HepG2 (cell line): ENCODE results near the gene PTPRD. TPM values are rescaled to one million over a fixed set of nuclear protein-coding genes. Genes with fewer than 3 reads are reported as not detected.

ENCODE experiments used
- ATAC-seq: fragments of 200-7000 bp; cut with Tn5 transposase; 3 replicates; pipeline ENCODE4 v1.9.1; 2020; ENCODE audit warnings: mild to moderate bottlenecking, moderate library complexity
- BruUV-seq: library from RNA; stranded (reverse); fragments of 400-500 nt; replicated peaks from 2 replicates; lab custom pipeline; 2021; lab: Mats Ljungman, UMichigan
- CTCF ChIA-PET: fragments of 300-600 bp; formaldehyde crosslinking; extraction: SDS; loops from one replicate; lab custom pipeline; 2021; ENCODE audit warnings: low total read pairs, inconsistent platforms, low intra/inter-chr PET ratio; lab: Yijun Ruan, JAX
- POLR2A ChIA-PET: fragments of 350-600 bp; sonication (Branson Sonifier 250); formaldehyde crosslinking; loops from one replicate; lab custom pipeline; 2020; ENCODE audit warnings: antibody characterized with exemption, inconsistent platforms; lab: Yijun Ruan, JAX
- DNase-seq: peaks from one replicate; pipeline ENCODE4 v3.0.0-alpha.2; 2015; ENCODE audit warnings: low spot score
- FAIRE-seq: peaks from 3 replicates; lab custom pipeline; 2011; peaks lifted over from hg19 to GRCh38; lab: Jason Lieb, UNC
- H2AFZ ChIP-seq: one replicate; pipeline ENCODE4 v1.6.1; 2011; ENCODE audit warnings: low read length, inconsistent platforms
- H3K27ac ChIP-seq: fragments of 300-600 bp; 3 replicates; pipeline ENCODE4 v1.8.0; 2011; ENCODE audit warnings: mixed run types, mild to moderate bottlenecking, mixed read lengths, low read length, inconsistent platforms; ENCODE audit not compliant: insufficient read depth; ENCODE audit errors: extremely low read length
- H3K27me3 ChIP-seq, 2 experiments: fragments of 200-600 bp in 1 of 2; 2 replicates in 1 of 2; 3 replicates in 1 of 2; pipeline versions ENCODE4 v1.6.0 to v1.8.0; 2011; ENCODE audit warnings: low read length in 2 of 2, mild to moderate bottlenecking in 2 of 2, moderate library complexity in 2 of 2, inconsistent platforms in 1 of 2; ENCODE audit not compliant: insufficient read depth in 2 of 2, control insufficient read depth in 1 of 2
- H3K36me3 ChIP-seq, 2 experiments: fragments of 200-600 bp in 1 of 2; replicated peaks in 1 of 2; 2 replicates in 1 of 2; 3 replicates in 1 of 2; pipeline versions ENCODE4 v1.5.1 to v1.8.0; 2011; ENCODE audit warnings: low read length in 2 of 2, inconsistent platforms in 1 of 2; ENCODE audit not compliant: insufficient read depth in 2 of 2, control insufficient read depth in 1 of 2
- H3K4me1 ChIP-seq: 2 replicates; pipeline ENCODE4 v1.5.1; 2012; ENCODE audit warnings: low read length, inconsistent platforms; ENCODE audit not compliant: insufficient read depth
- H3K4me2 ChIP-seq: 2 replicates; pipeline ENCODE4 v1.6.0; 2011; ENCODE audit warnings: low read depth, low read length, inconsistent platforms
- H3K4me3 ChIP-seq, 3 experiments: fragments of 200-600 bp in 1 of 3; sonication (generic), shearing (Covaris generic) in 1 of 3; replicated peaks in 1 of 3; 2 replicates each; pipeline ENCODE4 v1.5.1; 2011 to 2016; ENCODE audit warnings: low read length in 3 of 3, inconsistent platforms in 2 of 3, low read depth in 2 of 3, mild to moderate bottlenecking in 2 of 3, control low read depth in 1 of 3, mixed read lengths in 1 of 3; ENCODE audit not compliant: insufficient read depth in 1 of 3
- H3K79me2 ChIP-seq: one replicate; pipeline ENCODE4 v1.6.1; 2011; ENCODE audit warnings: low read length, inconsistent platforms; ENCODE audit not compliant: insufficient read depth
- H3K9ac ChIP-seq: 2 replicates; pipeline ENCODE4 v1.6.0; 2011; ENCODE audit warnings: mild to moderate bottlenecking, low read depth, low read length, inconsistent platforms; ENCODE audit not compliant: insufficient read depth
- H3K9me3 ChIP-seq: 2 replicates; pipeline ENCODE4 v1.5.1; 2012; ENCODE audit warnings: mild to moderate bottlenecking, low read length
- H4K20me1 ChIP-seq: 2 replicates; pipeline ENCODE4 v1.6.0; 2011; ENCODE audit warnings: inconsistent platforms, mild to moderate bottlenecking, low read length, moderate library complexity; ENCODE audit not compliant: insufficient read depth
- HDAC6 ChIP-seq: fragments of 200-600 bp; sonication (generic); IDR thresholded peaks from 2 replicates; pipeline ENCODE4 v1.7.0; 2017; ENCODE audit warnings: mild to moderate bottlenecking, antibody characterized with exemption, low read length, low read depth
- HNRNPLL ChIP-seq: fragments of 200-400 bp; formaldehyde crosslinking; IDR thresholded peaks from 2 replicates; pipeline ENCODE4 v1.6.1; 2017; ENCODE audit warnings: mild to moderate bottlenecking, low read depth, low read length; ENCODE audit not compliant: poor library complexity, severe bottlenecking
- MAF1 ChIP-seq: sonication (generic); formaldehyde crosslinking; IDR thresholded peaks from 2 replicates; pipeline ENCODE4 v1.5.0; 2020; ENCODE audit warnings: missing genetic modification reagents, borderline replicate concordance
- MAFK ChIP-seq, 2 experiments: IDR thresholded peaks in 1 of 2; conservative IDR thresholded peaks in 1 of 2; 2 replicates each; pipeline ENCODE4 v1.6.1; 2011; ENCODE audit warnings: improper control_type of control experiment in 2 of 2, low read length in 2 of 2
- PHF20 ChIP-seq: sonication (generic); formaldehyde crosslinking; IDR thresholded peaks from 2 replicates; pipeline ENCODE4 v1.5.0; 2020; ENCODE audit warnings: mild to moderate bottlenecking, missing genetic modification reagents
- POLR2G ChIP-seq: fragments of 200-400 bp; formaldehyde crosslinking; IDR thresholded peaks from 2 replicates; pipeline ENCODE4 v1.6.1; 2018; ENCODE audit warnings: mild to moderate bottlenecking, low read depth, low read length, moderate library complexity
- ZIK1 ChIP-seq: sonication (generic); formaldehyde crosslinking; IDR thresholded peaks from 2 replicates; pipeline ENCODE4 v1.5.0; 2020; ENCODE audit warnings: mild to moderate bottlenecking, low read depth, missing genetic modification reagents, borderline replicate concordance
- ZNF251 ChIP-seq: sonication (generic); formaldehyde crosslinking; IDR thresholded peaks from 2 replicates; pipeline ENCODE4 v1.9.0; 2021; ENCODE audit warnings: mild to moderate bottlenecking, missing genetic modification reagents
- ZNF317 ChIP-seq: sonication (generic); formaldehyde crosslinking; IDR thresholded peaks from 2 replicates; pipeline ENCODE4 v1.5.0; 2020; ENCODE audit warnings: mild to moderate bottlenecking, missing genetic modification reagents
- ZNF484 ChIP-seq: sonication (generic); formaldehyde crosslinking; IDR thresholded peaks from 2 replicates; pipeline ENCODE4 v1.5.1; 2020; ENCODE audit warnings: mild to moderate bottlenecking, low read depth, missing genetic modification reagents, borderline replicate concordance
- ZNF598 ChIP-seq: sonication (generic); formaldehyde crosslinking; IDR thresholded peaks from 2 replicates; pipeline ENCODE4 v1.5.1; 2020; ENCODE audit warnings: mild to moderate bottlenecking, missing genetic modification reagents, borderline replicate concordance
- WGBS: methylation state at CpG from one replicate; pipeline ENCODE4 v1.1.6; 2017; ENCODE audit warnings: low lambda C conversion rate; 5-methylcytosine and 5-hydroxymethylcytosine counted together
- in situ Hi-C: cut with HindIII; loops from 2 replicates; pipeline ENCODE4 v1.10.0; 2017; ENCODE audit warnings: low pct_unique_long_range_greater_than_20kb; ENCODE audit not compliant: extremely low pct_ligation_motif_present
- intact Hi-C: fragments of 100-400 bp; cut with micrococcal nuclease; formaldehyde crosslinking; loops from one replicate; pipeline ENCODE4 v1.10.0; 2022; ENCODE audit not compliant: unreplicated experiment
- polyA plus RNA-seq, 8 experiments: library from polyadenylated mRNA; depleted of rRNA in 3 of 8; stranded (reverse) in 7 of 8; unstranded in 1 of 8; fragments of >200 nt; fragmentation: Illumina TruSeq in 4 of 8; extraction: Trizol in 4 of 8; gene quantifications; 2 replicates each; pipeline versions ENCODE4 v1.2.1 to v1.2.3, GENCODE V29; 2011 to 2016; ENCODE audit warnings: low read depth in 4 of 8, missing spikeins in 1 of 8, mixed read lengths in 1 of 8; ENCODE audit not compliant: insufficient read depth in 1 of 8
- total RNA-seq, 5 experiments: library from RNA; depleted of rRNA; stranded (reverse); fragments of >200 nt; fragmentation: Illumina TruSeq; extraction: Trizol; gene quantifications; 2 replicates each; pipeline ENCODE4 v1.2.3, GENCODE V29; 2016; ENCODE audit warnings: low read depth in 1 of 5
- TF ChIP-seq, protein P1 (sequence below): sonication (generic); formaldehyde crosslinking; IDR thresholded peaks from 2 replicates; pipeline ENCODE4 v1.5.0; 2020; ENCODE audit warnings: missing genetic modification reagents
- TF ChIP-seq, protein P2 (sequence below): fragments of 450-650 bp; IDR thresholded peaks from 2 replicates; pipeline ENCODE4 v1.6.1; 2017
- TF ChIP-seq, protein P3 (sequence below): sonication (generic); formaldehyde crosslinking; IDR thresholded peaks from 2 replicates; pipeline ENCODE4 v1.5.1; 2020; ENCODE audit warnings: mild to moderate bottlenecking, missing genetic modification reagents

Gene PTPRD
- total and polyA plus RNA-seq, 2 of the 13 experiments (the other 11 are each of a cell fraction or from before 2014, with no cell fraction given), result 0.05 TPM; not detected in 1

- DNase-seq, result no peak
- in situ Hi-C loops, result no loop called here
- ChIA-PET POLR2A (no interaction called here), CTCF (no interaction called here)
- ATAC-seq, result no peak
- 0% methylated on average over 1 of the region's 1 CpG for WGBS
- no TSS peak for BruUV-seq
- no peaks in the 10 kb centered on the region for H4K20me1 ChIP-seq
- no peak overlapping the region for H3K9ac ChIP-seq
- H2AFZ ChIP-seq, result no peak overlapping the region
- TF ChIP-seq ZIK1 (CRISPR knock-in tag), result no peak
- TF ChIP-seq ZNF598 (CRISPR knock-in tag), result no peak
- TF ChIP-seq, protein P1, sequence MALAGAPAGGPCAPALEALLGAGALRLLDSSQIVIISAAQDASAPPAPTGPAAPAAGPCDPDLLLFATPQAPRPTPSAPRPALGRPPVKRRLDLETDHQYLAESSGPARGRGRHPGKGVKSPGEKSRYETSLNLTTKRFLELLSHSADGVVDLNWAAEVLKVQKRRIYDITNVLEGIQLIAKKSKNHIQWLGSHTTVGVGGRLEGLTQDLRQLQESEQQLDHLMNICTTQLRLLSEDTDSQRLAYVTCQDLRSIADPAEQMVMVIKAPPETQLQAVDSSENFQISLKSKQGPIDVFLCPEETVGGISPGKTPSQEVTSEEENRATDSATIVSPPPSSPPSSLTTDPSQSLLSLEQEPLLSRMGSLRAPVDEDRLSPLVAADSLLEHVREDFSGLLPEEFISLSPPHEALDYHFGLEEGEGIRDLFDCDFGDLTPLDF (CRISPR knock-in tag), result no peak
- TF ChIP-seq, protein P2, sequence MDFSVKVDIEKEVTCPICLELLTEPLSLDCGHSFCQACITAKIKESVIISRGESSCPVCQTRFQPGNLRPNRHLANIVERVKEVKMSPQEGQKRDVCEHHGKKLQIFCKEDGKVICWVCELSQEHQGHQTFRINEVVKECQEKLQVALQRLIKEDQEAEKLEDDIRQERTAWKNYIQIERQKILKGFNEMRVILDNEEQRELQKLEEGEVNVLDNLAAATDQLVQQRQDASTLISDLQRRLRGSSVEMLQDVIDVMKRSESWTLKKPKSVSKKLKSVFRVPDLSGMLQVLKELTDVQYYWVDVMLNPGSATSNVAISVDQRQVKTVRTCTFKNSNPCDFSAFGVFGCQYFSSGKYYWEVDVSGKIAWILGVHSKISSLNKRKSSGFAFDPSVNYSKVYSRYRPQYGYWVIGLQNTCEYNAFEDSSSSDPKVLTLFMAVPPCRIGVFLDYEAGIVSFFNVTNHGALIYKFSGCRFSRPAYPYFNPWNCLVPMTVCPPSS, result no peak
- TF ChIP-seq PHF20 (CRISPR knock-in tag), result no peak
- no peak for TF ChIP-seq MAFK (conservative IDR thresholded peaks at IDR 0.05 in 1 of 2, IDR thresholded peaks at IDR 0.05 in 1 of 2; ENCODE audit: low read length in 2 of 2)
- no peak for TF ChIP-seq ZNF251 (CRISPR knock-in tag)
- no peak for TF ChIP-seq HNRNPLL
- TF ChIP-seq POLR2G, result no peak
- no peak for TF ChIP-seq MAF1 (CRISPR knock-in tag)
- TF ChIP-seq HDAC6, result no peak
- no peak for TF ChIP-seq ZNF484 (CRISPR knock-in tag)
- TF ChIP-seq, protein P3, sequence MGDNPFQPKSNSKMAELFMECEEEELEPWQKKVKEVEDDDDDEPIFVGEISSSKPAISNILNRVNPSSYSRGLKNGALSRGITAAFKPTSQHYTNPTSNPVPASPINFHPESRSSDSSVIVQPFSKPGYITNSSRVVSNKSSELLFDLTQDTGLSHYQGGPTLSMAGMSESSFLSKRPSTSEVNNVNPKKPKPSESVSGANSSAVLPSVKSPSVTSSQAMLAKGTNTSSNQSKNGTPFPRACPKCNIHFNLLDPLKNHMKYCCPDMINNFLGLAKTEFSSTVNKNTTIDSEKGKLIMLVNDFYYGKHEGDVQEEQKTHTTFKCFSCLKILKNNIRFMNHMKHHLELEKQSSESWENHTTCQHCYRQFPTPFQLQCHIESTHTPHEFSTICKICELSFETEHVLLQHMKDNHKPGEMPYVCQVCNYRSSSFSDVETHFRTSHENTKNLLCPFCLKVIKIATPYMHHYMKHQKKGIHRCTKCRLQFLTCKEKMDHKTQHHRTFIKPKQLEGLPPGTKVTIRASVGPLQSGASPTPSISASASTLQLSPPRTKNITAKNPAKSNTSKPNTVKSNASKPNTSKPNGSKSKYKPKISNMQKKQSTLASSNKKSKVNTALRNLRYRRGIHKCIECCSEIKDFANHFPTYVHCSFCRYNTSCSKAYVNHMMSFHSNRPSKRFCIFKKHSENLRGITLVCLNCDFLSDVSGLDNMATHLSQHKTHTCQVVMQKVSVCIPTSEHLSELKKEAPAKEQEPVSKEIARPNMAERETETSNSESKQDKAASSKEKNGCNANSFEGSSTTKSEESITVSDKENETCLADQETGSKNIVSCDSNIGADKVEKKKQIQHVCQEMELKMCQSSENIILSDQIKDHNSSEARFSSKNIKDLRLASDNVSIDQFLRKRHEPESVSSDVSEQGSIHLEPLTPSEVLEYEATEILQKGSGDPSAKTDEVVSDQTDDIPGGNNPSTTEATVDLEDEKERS, result no peak
- TF ChIP-seq ZNF317 (CRISPR knock-in tag), result no peak
- no peak overlapping the region for H3K4me2 ChIP-seq
- H3K27ac ChIP-seq, result no peak overlapping the region
- H3K4me1 ChIP-seq, result no peaks in the 10 kb centered on the region
- H3K79me2 ChIP-seq, result no peaks in the 10 kb centered on the region
- H3K27me3 ChIP-seq, result no peaks in the 10 kb centered on the region
- H3K4me3 ChIP-seq, result no peak overlapping the region
- H3K36me3 ChIP-seq, result no peaks in the 10 kb centered on the region
- intact Hi-C loops, result no loop called here
- FAIRE-seq, result no peak
- H3K9me3 ChIP-seq, result peaks cover 90% of the 10 kb centered on the region
Observed at GRCh38 chr9:8382266-8382665, 2230.5 kb downstream of the PTPRD start.
